HFFc6 (cell line): ENCODE measurements around the gene CHAC1. TPM values are rescaled to one million over a fixed set of nuclear protein-coding genes. Genes with fewer than 3 reads are reported as not detected.

ENCODE experiments used
- DNase-seq: peaks from one replicate; pipeline ENCODE4 v3.0.0-alpha.2; 2018
- H3K27ac Mint-ChIP-seq: 2 replicates; pipeline ENCODE4 v1.8.0; 2020; ENCODE audit warnings: mild to moderate bottlenecking, mixed read lengths
- H3K27me3 Mint-ChIP-seq: 2 replicates; pipeline ENCODE4 v1.8.0; 2021; ENCODE audit warnings: mild to moderate bottlenecking, moderate library complexity, mixed read lengths; ENCODE audit not compliant: insufficient read depth
- H3K36me3 Mint-ChIP-seq: 2 replicates; pipeline ENCODE4 v1.8.0; 2021; ENCODE audit warnings: low read depth, mixed read lengths
- H3K4me1 Mint-ChIP-seq: 2 replicates; pipeline ENCODE4 v1.8.0; 2020; ENCODE audit warnings: low read depth, mixed read lengths
- H3K4me3 Mint-ChIP-seq: 2 replicates; pipeline ENCODE4 v1.8.0; 2020; ENCODE audit warnings: mild to moderate bottlenecking, moderate library complexity, mixed read lengths
- H3K9me3 Mint-ChIP-seq: 2 replicates; pipeline ENCODE4 v1.8.0; 2020; ENCODE audit warnings: mild to moderate bottlenecking, mixed read lengths
- CTCF ChIP-seq: fragments of 200-600 bp; sonication (generic); IDR thresholded peaks from 2 replicates; pipeline ENCODE4 v1.5.0; 2021; ENCODE audit warnings: antibody characterized with exemption, mild to moderate bottlenecking
- total RNA-seq, 6 experiments: library from RNA; stranded (reverse); fragmentation: NEBNext Ultra II Directional; extraction: Animal tissue kit (Norgen Biotek cat#: 25700); gene quantifications; 2 replicates in 1 of 6; 3 replicates in 5 of 6; pipeline ENCODE4 v1.2.3, GENCODE V29; 2021

The CHAC1 gene
- total RNA-seq, 6 experiments from 2014 or later: 20.8 to 26.0 (median 24.2) TPM

GRCh38 chr15:40957041-40957555, 3.8 kb downstream of the CHAC1 start:
- TF ChIP-seq CTCF: no peak
- Mint-ChIP-seq H3K27me3 (peaks cover 4% of the 10 kb centered on the region), H3K4me3 (no peak overlapping the region), H3K4me1 (peaks cover 40% of the 10 kb centered on the region), H3K36me3 (peaks cover 6% of the 10 kb centered on the region; the same call in 1 of the 2 replicates), H3K27ac (no peak overlapping the region; the same call in 1 of the 2 replicates), H3K9me3 (no peaks in the 10 kb centered on the region)
- DNase-seq: no peak

GRCh38 chr15:40957581-40958051, 4.3 kb downstream of the CHAC1 start:
- H3K4me1 Mint-ChIP-seq: peaks cover 35% of the 10 kb centered on the region
- DNase-seq: no peak
- TF ChIP-seq CTCF: no peak
- peaks cover 11% of the 10 kb centered on the region; the same call in 1 of the 2 replicates for H3K36me3 Mint-ChIP-seq
- H3K27me3 Mint-ChIP-seq: peaks cover 4% of the 10 kb centered on the region
- no peaks in the 10 kb centered on the region for H3K9me3 Mint-ChIP-seq
- H3K27ac Mint-ChIP-seq: no peak overlapping the region
- H3K4me3 Mint-ChIP-seq: no peak overlapping the region; the same call in 1 of the 2 replicates

GRCh38 chr15:40958146-40958545, 4.9 kb downstream of the CHAC1 start:
- peaks cover 4% of the 10 kb centered on the region for H3K27me3 Mint-ChIP-seq
- peaks cover 32% of the 10 kb centered on the region for H3K4me1 Mint-ChIP-seq
- no peak overlapping the region for H3K4me3 Mint-ChIP-seq
- no peaks in the 10 kb centered on the region for H3K9me3 Mint-ChIP-seq
- no peak overlapping the region; the same call in 1 of the 2 replicates for H3K27ac Mint-ChIP-seq
- no peak for DNase-seq
- H3K36me3 Mint-ChIP-seq: peaks cover 14% of the 10 kb centered on the region
- TF ChIP-seq CTCF: no peak

- Mint-ChIP-seq H3K27me3 (peaks cover 4% of the 10 kb centered on the region), H3K4me3 (no peak overlapping the region), H3K27ac (no peak overlapping the region; the same call in 1 of the 2 replicates), H3K36me3 (peaks cover 14% of the 10 kb centered on the region), H3K4me1 (peaks cover 32% of the 10 kb centered on the region), H3K9me3 (no peaks in the 10 kb centered on the region)
- no peak for DNase-seq
- TF ChIP-seq CTCF: no peak
Measured at GRCh38 chr15:40958723-40959122, 5.5 kb downstream of the CHAC1 start.

GRCh38 chr15:40959331-40960141, 6.3 kb downstream of the CHAC1 start:
- H3K9me3 Mint-ChIP-seq: no peaks in the 10 kb centered on the region
- no peak for TF ChIP-seq CTCF
- peaks cover 14% of the 10 kb centered on the region for H3K36me3 Mint-ChIP-seq
- H3K4me1 Mint-ChIP-seq: peaks cover 24% of the 10 kb centered on the region
- H3K4me3 Mint-ChIP-seq: no peak overlapping the region
- DNase-seq: no peak
- H3K27me3 Mint-ChIP-seq: peaks cover 4% of the 10 kb centered on the region
- H3K27ac Mint-ChIP-seq: no peak overlapping the region
